Measurements from ENCODE around the gene ANKFN1.

Gene ANKFN1

GRCh38 chr17:56319531-56319930 lies 166.3 kb downstream of the ANKFN1 start:
- Histone ChIP-seq H3K4me1 (ENCODE audit: control insufficient read depth in 1 of 2, insufficient read depth in 2 of 2, low read length in 2 of 2) (no peaks in the 10 kb centered on the region), H2AFZ (ENCODE audit: insufficient read depth, low read length, poor library complexity) (no peak overlapping the region), H3K14ac (ENCODE audit: low read length) (no peak overlapping the region), H3K79me2 (ENCODE audit: control insufficient read depth, insufficient read depth, low read length, poor library complexity) (no peaks in the 10 kb centered on the region), H3K27me3 (ENCODE audit: insufficient read depth, low read length) (no peaks in the 10 kb centered on the region), H2BK12ac (ENCODE audit: low read length) (no peak overlapping the region), H3K4ac (ENCODE audit: low read depth, low read length) (no peak overlapping the region), H3K4me2 (ENCODE audit: low read length) (no peak overlapping the region), H3K27ac (ENCODE audit: low read depth, low read length) (no peak overlapping the region), H3K79me1 (ENCODE audit: low read length) (no peaks in the 10 kb centered on the region), H3K9me3 (ENCODE audit: insufficient read depth, low read depth, low read length) (no peaks in the 10 kb centered on the region), H2BK120ac (ENCODE audit: insufficient read depth, low read length, poor library complexity) (no peak overlapping the region), H3K9ac (ENCODE audit: low read length) (no peak overlapping the region), H3K23ac (ENCODE audit: low read length) (no peak overlapping the region), H2BK5ac (ENCODE audit: low read depth, low read length, poor library complexity) (no peak overlapping the region), H2AK5ac (ENCODE audit: low read length) (no peak overlapping the region), H3K18ac (ENCODE audit: low read length) (no peak overlapping the region), H4K91ac (ENCODE audit: low read depth, low read length) (no peak overlapping the region), H4K12ac (ENCODE audit: low read depth, low read length) (no peak overlapping the region), H3K4me3 (ENCODE audit: low read depth, low read length) (no peak overlapping the region), H3K36me3 (ENCODE audit: control insufficient read depth in 1 of 2, insufficient read depth in 2 of 2, low read length in 2 of 2) (no peaks in the 10 kb centered on the region), H4K8ac (ENCODE audit: low read depth, low read length) (no peak overlapping the region)
- no CpG with 5 or more reads among the region's 3 CpGs for WGBS (ENCODE audit: extremely low coverage, insufficient coverage, insufficient read length)
- peak; percentile 15 to 94 for DNase-seq

DNA sequence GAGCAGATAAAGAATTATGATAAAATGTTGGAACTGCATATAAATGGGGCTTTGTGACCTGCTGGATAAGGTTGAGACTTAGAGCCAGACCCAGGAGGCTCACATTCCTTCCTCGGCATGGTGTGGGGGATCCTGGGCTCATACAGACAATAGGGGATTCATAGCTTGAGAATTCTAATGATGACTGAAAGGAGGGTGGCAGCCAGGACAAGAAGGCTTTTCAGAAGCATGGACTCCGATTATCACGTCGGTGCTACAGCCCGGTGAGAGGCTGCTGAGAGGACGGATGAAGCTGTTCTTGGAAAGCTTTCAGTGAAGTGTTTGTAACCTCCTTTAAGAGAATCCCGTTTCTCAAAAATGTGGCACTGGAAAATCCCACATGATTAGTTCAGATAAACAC lies 167.2 kb downstream of the ANKFN1 start:
- H3K14ac ChIP-seq (ENCODE audit: low read length), result no peak overlapping the region
- H3K18ac ChIP-seq (ENCODE audit: low read length), result no peak overlapping the region
- H3K4ac ChIP-seq (ENCODE audit: low read depth, low read length), result no peak overlapping the region
- H3K4me3 ChIP-seq (ENCODE audit: low read depth, low read length), result no peak overlapping the region
- H2BK5ac ChIP-seq (ENCODE audit: low read depth, low read length, poor library complexity), result no peak overlapping the region
- no peak overlapping the region for H3K4me2 ChIP-seq (ENCODE audit: low read length)
- H3K27ac ChIP-seq (ENCODE audit: low read depth, low read length), result no peak overlapping the region
- no peaks in the 10 kb centered on the region for H3K79me2 ChIP-seq (ENCODE audit: control insufficient read depth, insufficient read depth, low read length, poor library complexity)
- H3K4me1 ChIP-seq (ENCODE audit: control insufficient read depth in 1 of 2, insufficient read depth in 2 of 2, low read length in 2 of 2), result no peaks in the 10 kb centered on the region
- H4K91ac ChIP-seq (ENCODE audit: low read depth, low read length), result no peak overlapping the region
- H3K27me3 ChIP-seq (ENCODE audit: insufficient read depth, low read length), result no peaks in the 10 kb centered on the region
- H2AK5ac ChIP-seq (ENCODE audit: low read length), result no peak overlapping the region
- H3K79me1 ChIP-seq (ENCODE audit: low read length), result no peaks in the 10 kb centered on the region
- no peak overlapping the region for H4K8ac ChIP-seq (ENCODE audit: low read depth, low read length)
- H3K23ac ChIP-seq (ENCODE audit: low read length), result no peak overlapping the region
- no peak overlapping the region for H2BK12ac ChIP-seq (ENCODE audit: low read length)
- H2BK120ac ChIP-seq (ENCODE audit: insufficient read depth, low read length, poor library complexity), result no peak overlapping the region
- DNase-seq, result peak in 1 of 2 donors; percentile 6
- no peak overlapping the region for H4K12ac ChIP-seq (ENCODE audit: low read depth, low read length)
- no peak overlapping the region for H3K9ac ChIP-seq (ENCODE audit: low read length)
- no peaks in the 10 kb centered on the region for H3K9me3 ChIP-seq (ENCODE audit: insufficient read depth, low read depth, low read length)
- no peaks in the 10 kb centered on the region for H3K36me3 ChIP-seq (ENCODE audit: control insufficient read depth in 1 of 2, insufficient read depth in 2 of 2, low read length in 2 of 2)
- no CpG with 5 or more reads among the region's 7 CpGs for WGBS (ENCODE audit: extremely low coverage, insufficient coverage, insufficient read length)
- no peak overlapping the region for H2AFZ ChIP-seq (ENCODE audit: insufficient read depth, low read length, poor library complexity)

- Histone ChIP-seq H2BK5ac (ENCODE audit: low read depth, low read length, poor library complexity) (no peak overlapping the region), H4K91ac (ENCODE audit: low read depth, low read length) (no peak overlapping the region), H4K12ac (ENCODE audit: low read depth, low read length) (no peak overlapping the region), H3K27me3 (ENCODE audit: insufficient read depth, low read length) (no peaks in the 10 kb centered on the region), H4K8ac (ENCODE audit: low read depth, low read length) (no peak overlapping the region), H2AFZ (ENCODE audit: insufficient read depth, low read length, poor library complexity) (no peak overlapping the region), H3K4me2 (ENCODE audit: low read length) (no peak overlapping the region), H3K79me1 (ENCODE audit: low read length) (no peaks in the 10 kb centered on the region), H3K79me2 (ENCODE audit: control insufficient read depth, insufficient read depth, low read length, poor library complexity) (no peaks in the 10 kb centered on the region), H2BK12ac (ENCODE audit: low read length) (no peak overlapping the region), H3K36me3 (ENCODE audit: control insufficient read depth in 1 of 2, insufficient read depth in 2 of 2, low read length in 2 of 2) (no peaks in the 10 kb centered on the region), H3K4me1 (ENCODE audit: control insufficient read depth in 1 of 2, insufficient read depth in 2 of 2, low read length in 2 of 2) (no peaks in the 10 kb centered on the region), H3K9ac (ENCODE audit: low read length) (no peak overlapping the region), H3K27ac (ENCODE audit: low read depth, low read length) (no peak overlapping the region), H3K4ac (ENCODE audit: low read depth, low read length) (no peak overlapping the region), H2AK5ac (ENCODE audit: low read length) (no peak overlapping the region), H2BK120ac (ENCODE audit: insufficient read depth, low read length, poor library complexity) (no peak overlapping the region), H3K4me3 (ENCODE audit: low read depth, low read length) (no peak overlapping the region), H3K23ac (ENCODE audit: low read length) (no peak overlapping the region), H3K9me3 (ENCODE audit: insufficient read depth, low read depth, low read length) (no peaks in the 10 kb centered on the region), H3K14ac (ENCODE audit: low read length) (no peak overlapping the region), H3K18ac (ENCODE audit: low read length) (no peak overlapping the region)
- DNase-seq, result no peak
- no CpG with 5 or more reads among the region's 2 CpGs for WGBS (ENCODE audit: extremely low coverage, insufficient coverage, insufficient read length)
These were observed 169.7 kb downstream of the ANKFN1 start for GRCh38 chr17:56322991-56323390.

GRCh38 chr17:56324676-56325075 lies 171.4 kb downstream of the ANKFN1 start:
- Histone ChIP-seq H3K9me3 (ENCODE audit: insufficient read depth, low read depth, low read length) (no peaks in the 10 kb centered on the region), H3K79me2 (ENCODE audit: control insufficient read depth, insufficient read depth, low read length, poor library complexity) (no peaks in the 10 kb centered on the region), H4K8ac (ENCODE audit: low read depth, low read length) (no peak overlapping the region), H2BK120ac (ENCODE audit: insufficient read depth, low read length, poor library complexity) (no peak overlapping the region), H3K4ac (ENCODE audit: low read depth, low read length) (no peak overlapping the region), H3K27me3 (ENCODE audit: insufficient read depth, low read length) (no peaks in the 10 kb centered on the region), H3K9ac (ENCODE audit: low read length) (no peak overlapping the region), H3K23ac (ENCODE audit: low read length) (no peak overlapping the region), H2AFZ (ENCODE audit: insufficient read depth, low read length, poor library complexity) (no peak overlapping the region), H2BK12ac (ENCODE audit: low read length) (no peak overlapping the region), H3K18ac (ENCODE audit: low read length) (no peak overlapping the region), H2BK5ac (ENCODE audit: low read depth, low read length, poor library complexity) (no peak overlapping the region), H4K91ac (ENCODE audit: low read depth, low read length) (no peak overlapping the region), H3K27ac (ENCODE audit: low read depth, low read length) (no peak overlapping the region), H3K36me3 (ENCODE audit: control insufficient read depth in 1 of 2, insufficient read depth in 2 of 2, low read length in 2 of 2) (no peaks in the 10 kb centered on the region), H3K14ac (ENCODE audit: low read length) (no peak overlapping the region), H3K4me2 (ENCODE audit: low read length) (no peak overlapping the region), H3K4me3 (ENCODE audit: low read depth, low read length) (no peak overlapping the region), H3K79me1 (ENCODE audit: low read length) (no peaks in the 10 kb centered on the region), H3K4me1 (ENCODE audit: control insufficient read depth in 1 of 2, insufficient read depth in 2 of 2, low read length in 2 of 2) (no peaks in the 10 kb centered on the region), H2AK5ac (ENCODE audit: low read length) (no peak overlapping the region), H4K12ac (ENCODE audit: low read depth, low read length) (no peak overlapping the region)
- DNase-seq, result no peak
- no CpG with 5 or more reads among the region's 3 CpGs for WGBS (ENCODE audit: extremely low coverage, insufficient coverage, insufficient read length)

Data from trophoblast cell (in vitro differentiated cells and primary cell).